Kidney (tissue), 14 donors: ENCODE results near the gene CDK1. TPM values are rescaled to one million over a fixed set of nuclear protein-coding genes. Genes with fewer than 3 reads are reported as not detected.

Source experiments
- DNase-seq, 5 donors: peaks; one replicate each; pipeline ENCODE4 v3.0.0-alpha.2; 2013 to 2020
- FAIRE-seq: peaks from 2 replicates; lab custom pipeline; 2012; peaks lifted over from hg19 to GRCh38; lab: Jason Lieb, UNC
- H3K27ac ChIP-seq, 2 donors: one replicate each; pipeline ENCODE4 v1.7.0; 2013; ENCODE audit warnings: low read depth in 2 of 2, low read length in 2 of 2, inconsistent platforms in 1 of 2
- H3K27me3 ChIP-seq: one replicate; pipeline ENCODE4 v1.7.1; 2013; ENCODE audit warnings: low read length, inconsistent platforms; ENCODE audit not compliant: control insufficient read depth, insufficient read depth
- H3K36me3 ChIP-seq, 3 donors: one replicate each; pipeline versions ENCODE4 v1.7.0 to v1.7.1; 2013; ENCODE audit warnings: low read length in 3 of 3, control low read depth in 1 of 3, inconsistent platforms in 1 of 3; ENCODE audit not compliant: insufficient read depth in 3 of 3, control insufficient read depth in 2 of 3
- H3K4me1 ChIP-seq, 3 donors: one replicate each; pipeline versions ENCODE4 v1.7.0 to v1.7.1; 2013; ENCODE audit warnings: low read length in 3 of 3, inconsistent platforms in 1 of 3, low read depth in 1 of 3; ENCODE audit not compliant: control insufficient read depth in 2 of 3, insufficient read depth in 2 of 3
- H3K4me3 ChIP-seq, 3 donors: one replicate each; pipeline versions ENCODE4 v1.7.0 to v1.8.1; 2013; ENCODE audit warnings: low read length in 3 of 3, control low read depth in 1 of 3, inconsistent platforms in 1 of 3
- H3K9ac ChIP-seq, 3 donors: one replicate each; pipeline versions ENCODE4 v1.7.0 to v1.7.1; 2013; ENCODE audit warnings: low read length in 3 of 3, control low read depth in 1 of 3, inconsistent platforms in 1 of 3
- H3K9me3 ChIP-seq, 3 donors: one replicate each; pipeline versions ENCODE4 v1.7.0 to v1.7.1; 2013; ENCODE audit warnings: low read length in 3 of 3, control low read depth in 1 of 3, inconsistent platforms in 1 of 3; ENCODE audit not compliant: control insufficient read depth in 2 of 3, insufficient read depth in 1 of 3
- CTCF ChIP-seq: IDR thresholded peaks from 3 replicates; pipeline ENCODE4 v1.5.1; 2012; ENCODE audit warnings: mild to moderate bottlenecking, moderate library complexity, borderline replicate concordance; ENCODE audit not compliant: insufficient read depth; ENCODE audit errors: extremely low read depth
- intact Hi-C: fragments of 100-400 bp; cut with DNase I; formaldehyde crosslinking; loops from one replicate; pipeline ENCODE4 v1.11.1; 2022
- polyA plus RNA-seq: library from polyadenylated mRNA; stranded (reverse); fragments of 350-450 nt; fragmentation: Illumina TruSeq; extraction: RNeasy Lipid Tissue Mini Kit (QIAGEN cat#74804); gene quantifications from one replicate; pipeline ENCODE4 v1.2.3, GENCODE V29; 2014; ENCODE audit warnings: low read depth, low replicate concordance; ENCODE audit not compliant: insufficient read depth
- total RNA-seq: library from RNA; stranded (reverse); fragmentation: NEBNext Ultra II Directional; extraction: Animal tissue kit (Norgen Biotek cat#: 25700); gene quantifications from one replicate; pipeline ENCODE4 v1.2.1, GENCODE V29; 2021
- donor health status: control.
- donor health status: control.
- donor health status: control.
- donor health status: control.
- donor health status: control.
- donor health status: DM: yes; HTN: yes; CAD: no.
- donor health status: Normal renal cell carcinoma (clear cell type).

Gene CDK1
- total and polyA plus RNA-seq, 2 donors from 2014 or later: 3.1 to 3.3 TPM

- intact Hi-C loops: no loop called here
- Histone ChIP-seq H3K9me3 (peaks cover 0 to 2% (median 0%) of the 10 kb centered on the region in 3 donors), H3K27me3 (no peaks in the 10 kb centered on the region), H3K27ac (no peak overlapping the region), H3K9ac (no peak overlapping the region), H3K4me3 (no peak overlapping the region), H3K36me3 (no peaks in the 10 kb centered on the region), H3K4me1 (no peaks in the 10 kb centered on the region)
- DNase-seq: peak in 1 of 5 donors; percentile 13
- no peak for TF ChIP-seq CTCF
- FAIRE-seq: no peak
Observed at GRCh38 chr10:60757420-60757895, 20.8 kb upstream of the CDK1 start.

- Histone ChIP-seq H3K36me3 (no peaks in the 10 kb centered on the region), H3K27me3 (no peaks in the 10 kb centered on the region), H3K27ac (no peak overlapping the region), H3K4me3 (no peak overlapping the region), H3K9me3 (peaks cover 0 to 3% (median 0%) of the 10 kb centered on the region in 3 donors), H3K9ac (no peak overlapping the region), H3K4me1 (no peaks in the 10 kb centered on the region)
- intact Hi-C loops: no loop called here
- no peak for TF ChIP-seq CTCF
- no peak for DNase-seq
- no peak for FAIRE-seq
Observed at GRCh38 chr10:60759181-60759580, 19.1 kb upstream of the CDK1 start.

DNA sequence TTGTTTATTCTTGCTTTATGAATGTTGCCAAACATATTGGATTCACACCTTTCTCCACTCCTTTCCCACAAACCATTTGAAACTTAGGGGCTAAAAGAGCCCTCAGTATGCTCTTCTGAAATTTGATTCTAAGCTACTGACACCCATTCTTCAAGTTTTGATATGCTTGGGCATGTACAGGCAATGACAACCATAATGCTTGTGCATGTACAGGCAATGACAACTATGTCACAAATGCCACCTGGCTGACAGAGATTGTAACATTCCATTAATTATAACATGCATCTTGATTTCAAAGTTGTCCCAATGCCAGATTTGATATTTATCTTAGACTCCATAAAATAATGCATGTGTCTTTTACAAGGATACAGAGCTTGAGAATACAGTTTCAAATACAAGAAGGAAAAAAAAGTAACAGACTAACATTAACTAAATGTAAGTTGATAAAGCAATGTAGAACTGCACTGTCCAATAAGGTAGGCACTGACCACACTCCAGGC lies 17.5 kb upstream of the CDK1 start:
- Histone ChIP-seq H3K4me1 (no peaks in the 10 kb centered on the region), H3K27ac (no peak overlapping the region), H3K36me3 (no peaks in the 10 kb centered on the region), H3K9ac (no peak overlapping the region), H3K9me3 (peaks cover 0 to 3% (median 0%) of the 10 kb centered on the region in 3 donors), H3K27me3 (no peaks in the 10 kb centered on the region), H3K4me3 (no peak overlapping the region)
- no peak for TF ChIP-seq CTCF
- intact Hi-C loops: no loop called here
- FAIRE-seq: no peak
- DNase-seq: no peak

DNA sequence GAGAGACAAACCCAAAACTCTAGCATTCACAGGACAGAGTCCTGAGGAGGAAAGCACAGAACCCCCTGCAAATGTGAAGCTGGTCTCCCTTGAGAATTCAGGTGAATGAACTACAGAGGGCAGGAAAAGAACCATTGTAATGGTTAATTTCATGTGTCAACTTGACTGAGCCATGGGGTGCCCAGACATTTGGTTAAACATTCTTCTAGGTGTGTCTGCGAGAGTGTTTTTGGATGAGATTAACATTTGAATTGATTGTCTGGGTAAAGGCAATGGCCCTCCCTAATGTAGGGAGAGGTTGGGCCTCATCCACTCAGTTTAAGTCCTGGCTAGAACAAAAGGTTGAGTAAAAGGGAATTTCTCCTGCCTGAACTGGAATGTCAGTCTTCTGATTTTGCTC lies 15.7 kb upstream of the CDK1 start:
- intact Hi-C loops: no loop called here
- no peak overlapping the region for H3K4me3 ChIP-seq
- DNase-seq: no peak
- no peaks in the 10 kb centered on the region for H3K4me1 ChIP-seq
- H3K9me3 ChIP-seq: peaks cover 0 to 3% (median 0%) of the 10 kb centered on the region in 3 donors
- no peaks in the 10 kb centered on the region for H3K36me3 ChIP-seq
- TF ChIP-seq CTCF: no peak
- no peak overlapping the region for H3K27ac ChIP-seq
- H3K9ac ChIP-seq: no peak overlapping the region
- FAIRE-seq: no peak
- no peaks in the 10 kb centered on the region for H3K27me3 ChIP-seq
